Upper lobe of right lung (tissue), 1 donor: ENCODE results near the gene PODNL1. TPM values are rescaled to one million over a fixed set of nuclear protein-coding genes. Genes with fewer than 3 reads are reported as not detected.

Experiments
- ATAC-seq: fragments of 200-7000 bp; cut with Tn5 transposase; one replicate; pipeline ENCODE4 v1.9.1; 2020; ENCODE audit warnings: mild to moderate bottlenecking, moderate library complexity
- DNase-seq: peaks from one replicate; pipeline ENCODE4 v3.0.0-alpha.2; 2020
- H3K27ac ChIP-seq: fragments of 200-600 bp; one replicate; pipeline ENCODE4 v1.8.0; 2022
- H3K27me3 ChIP-seq: fragments of 200-600 bp; one replicate; pipeline ENCODE4 v1.8.0; 2022; ENCODE audit warnings: mild to moderate bottlenecking
- H3K36me3 ChIP-seq: fragments of 200-600 bp; one replicate; pipeline ENCODE4 v1.8.0; 2022
- H3K4me1 ChIP-seq: fragments of 200-600 bp; one replicate; pipeline ENCODE4 v1.8.0; 2022
- H3K4me3 ChIP-seq: fragments of 200-600 bp; one replicate; pipeline ENCODE4 v1.8.0; 2022; ENCODE audit warnings: mild to moderate bottlenecking
- H3K9me3 ChIP-seq: fragments of 200-600 bp; one replicate; pipeline ENCODE4 v1.8.0; 2022
- CTCF ChIP-seq: fragments of 200-600 bp; IDR thresholded peaks from one replicate; pipeline ENCODE4 v1.8.0; 2022; ENCODE audit warnings: antibody characterized with exemption
- intact Hi-C: fragments of 100-400 bp; cut with DNase I; formaldehyde crosslinking; loops from one replicate; pipeline ENCODE4 v1.11.0; 2022
- total RNA-seq: library from RNA; stranded (reverse); fragmentation: NEBNext Ultra II Directional; extraction: Animal tissue kit (Norgen Biotek cat#: 25700); gene quantifications from one replicate; pipeline ENCODE4 v1.2.1, GENCODE V29; 2021
- donor health status: DM: no; HTN: yes; CAD: no; lungs with severe emphysema.

PODNL1 gene
- total RNA-seq, 1 donor from 2014 or later, result 2.8 TPM

DNA sequence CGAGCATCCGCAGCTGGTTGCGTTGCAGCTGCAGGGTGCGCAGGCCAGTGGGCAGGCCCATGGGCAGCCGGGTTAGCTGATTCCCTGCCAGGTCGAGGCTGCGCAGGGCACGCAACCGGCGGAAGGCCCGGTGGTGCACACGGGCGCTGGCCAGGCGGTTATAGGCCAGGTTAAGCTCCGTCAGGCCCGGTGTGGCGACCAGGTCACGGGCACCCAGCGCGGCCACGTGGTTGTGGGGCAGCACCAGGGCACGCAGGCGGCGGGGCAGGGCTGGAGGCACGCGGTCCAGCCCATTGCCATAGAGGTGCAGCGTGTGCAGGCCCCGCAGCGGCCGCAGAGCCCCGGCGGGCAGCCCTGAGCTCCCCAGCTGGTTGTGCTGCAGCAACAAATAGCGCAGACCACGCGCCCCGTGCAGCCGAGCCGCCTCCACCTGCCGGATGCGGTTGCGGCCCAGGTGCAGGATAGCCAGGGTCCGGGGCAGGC is 5.3 kb downstream of the PODNL1 start:
- DNase-seq (no peak), ATAC-seq (no peak)
- H3K36me3 ChIP-seq, result peaks cover 3% of the 10 kb centered on the region
- no peak for TF ChIP-seq CTCF
- H3K9me3 ChIP-seq, result no peaks in the 10 kb centered on the region
- H3K27me3 ChIP-seq, result no peaks in the 10 kb centered on the region
- intact Hi-C loops, result no loop called here
- no peak overlapping the region for H3K4me3 ChIP-seq
- no peak overlapping the region for H3K27ac ChIP-seq
- H3K4me1 ChIP-seq, result no peaks in the 10 kb centered on the region

- no peak for TF ChIP-seq CTCF
- DNase-seq (no peak), ATAC-seq (no peak)
- Histone ChIP-seq H3K9me3 (no peaks in the 10 kb centered on the region), H3K27me3 (no peaks in the 10 kb centered on the region), H3K4me3 (no peak overlapping the region), H3K4me1 (no peaks in the 10 kb centered on the region), H3K36me3 (peaks cover 4% of the 10 kb centered on the region), H3K27ac (no peak overlapping the region)
- intact Hi-C loops, result no loop called here
These were observed 6.0 kb downstream of the PODNL1 start for GRCh38 chr19:13932149-13932637.

- intact Hi-C loops, result no loop called here
- Histone ChIP-seq H3K4me1 (no peaks in the 10 kb centered on the region), H3K27me3 (no peaks in the 10 kb centered on the region), H3K9me3 (no peaks in the 10 kb centered on the region), H3K27ac (no peak overlapping the region), H3K36me3 (peaks cover 8% of the 10 kb centered on the region), H3K4me3 (no peak overlapping the region)
- TF ChIP-seq CTCF, result no peak
- no peak for DNase-seq
- no peak for ATAC-seq
These were observed 6.6 kb downstream of the PODNL1 start for GRCh38 chr19:13931391-13932148.

DNA sequence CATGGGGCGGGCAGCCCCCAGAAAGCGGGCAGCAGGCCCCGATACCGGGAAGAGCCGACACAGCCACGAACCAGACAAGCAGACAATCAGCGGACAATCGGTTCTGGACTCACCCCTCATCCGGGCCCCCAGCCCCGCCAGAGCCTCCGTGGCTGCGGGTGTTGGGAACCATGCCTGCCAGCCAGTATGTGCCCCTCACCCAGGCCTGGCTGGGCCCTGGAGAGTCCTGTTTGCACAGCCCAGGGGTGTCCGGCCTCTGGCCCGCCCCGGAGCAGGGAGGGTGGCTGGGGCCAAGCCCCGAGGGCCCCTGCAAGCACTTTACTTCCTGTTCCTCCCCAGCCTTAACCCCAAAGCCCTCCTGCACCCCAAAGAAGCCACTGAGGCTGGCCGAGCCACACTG is 7.8 kb downstream of the PODNL1 start:
- no peak for TF ChIP-seq CTCF
- Histone ChIP-seq H3K27me3 (no peaks in the 10 kb centered on the region), H3K27ac (no peak overlapping the region), H3K9me3 (no peaks in the 10 kb centered on the region), H3K36me3 (peaks cover 14% of the 10 kb centered on the region), H3K4me3 (no peak overlapping the region), H3K4me1 (peaks cover 3% of the 10 kb centered on the region)
- DNase-seq (no peak), ATAC-seq (no peak)
- intact Hi-C loops, result no loop called here

DNA sequence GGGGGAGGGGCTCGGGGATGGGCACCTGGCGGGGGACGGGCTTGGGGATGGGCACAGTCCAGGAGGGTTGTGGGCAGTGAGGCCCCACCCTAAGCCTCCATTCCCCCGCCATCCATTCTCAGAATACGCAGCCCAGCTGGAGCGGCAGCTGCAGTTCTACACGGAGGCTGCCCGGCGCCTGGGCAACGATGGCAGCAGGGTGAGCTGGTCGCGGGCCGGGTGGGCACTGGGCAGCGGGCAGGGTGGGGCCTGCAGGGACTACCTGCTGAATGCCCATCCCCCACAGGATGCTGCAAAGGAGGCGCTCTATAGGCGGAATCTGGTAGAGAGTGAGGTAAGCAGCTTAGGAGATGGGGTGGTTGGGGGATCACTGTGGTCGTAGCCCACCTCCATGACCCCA is 8.3 kb downstream of the PODNL1 start:
- DNase-seq (no peak), ATAC-seq (no peak)
- no peak for TF ChIP-seq CTCF
- H3K4me1 ChIP-seq, result peaks cover 3% of the 10 kb centered on the region
- H3K36me3 ChIP-seq, result peaks cover 16% of the 10 kb centered on the region
- H3K27me3 ChIP-seq, result no peaks in the 10 kb centered on the region
- no peaks in the 10 kb centered on the region for H3K9me3 ChIP-seq
- no peak overlapping the region for H3K27ac ChIP-seq
- H3K4me3 ChIP-seq, result no peak overlapping the region
- intact Hi-C loops, result no loop called here
